ENCODE data around the gene CNOT2. TPM values are rescaled to one million over a fixed set of nuclear protein-coding genes. Genes with fewer than 3 reads are reported as not detected.

CNOT2 gene
- total RNA-seq, 2 experiments from 2014 or later = 121 to 123 TPM

GRCh38 chr12:70243510-70244371 is 508 bp downstream of the CNOT2 start:
- ChIA-PET CTCF (ENCODE audit: unreplicated experiment) (no interaction called here), POLR2A (interaction anchor here (0.8 to 1.9 kb wide), 3 partner anchors 14 to 113 kb away, joined by 3 to 6 read pairs (median 4); no protein-coding TSS in a partner anchor)

GRCh38 chr12:70244409-70244808 is 1.2 kb downstream of the CNOT2 start:
- intact Hi-C loops (cut with micrococcal nuclease; ENCODE audit: unreplicated experiment) = loop anchor here (2.0 to 10.0 kb wide), 3 partner anchors 16 to 657 kb away; partner anchors contain the start of gene CCT2
- H3K9me2 ChIP-seq (ENCODE audit: insufficient read depth, low read length) = no peaks in the 10 kb centered on the region
- peak; percentile 14 for DNase-seq (ENCODE audit: low spot score)
- ChIA-PET CTCF (ENCODE audit: unreplicated experiment) (no interaction called here), POLR2A (interaction anchor here (0.7 to 2.7 kb wide), 6 partner anchors 13 to 121 kb away, joined by 3 to 13 read pairs (median 4); partner anchors contain the start of gene KCNMB4)
- H3K27ac ChIP-seq (ENCODE audit: low read depth, low read length, poor library complexity, severe bottlenecking) = peak overlapping the region; percentile 98
- no peak overlapping the region for H2AFZ ChIP-seq (ENCODE audit: low read length)
- H3K4me2 ChIP-seq (ENCODE audit: low read length) = peak overlapping the region; percentile 79
- H3K79me2 ChIP-seq (ENCODE audit: insufficient read depth, low read depth, low read length) = peaks cover 92% of the 10 kb centered on the region
- peaks cover 76% of the 10 kb centered on the region for H3K36me3 ChIP-seq (ENCODE audit: insufficient read depth, low read length)
- H3K4me3 ChIP-seq (ENCODE audit: low read depth, low read length, poor library complexity, severe bottlenecking) = peak overlapping the region; percentile 98
- peaks cover 65% of the 10 kb centered on the region for H3K4me1 ChIP-seq (ENCODE audit: insufficient read depth, low read length, poor library complexity, severe bottlenecking)
- no peak for TF ChIP-seq EZH2phosphoT487 (IDR thresholded peaks at IDR 0.05; ENCODE audit: borderline replicate concordance, low read depth, low read length)
- TF ChIP-seq CTCF (conservative IDR thresholded peaks at IDR 0.05; ENCODE audit: low read length) = no peak
- H4K20me1 ChIP-seq (ENCODE audit: insufficient read depth, low read length) = peaks cover 40% of the 10 kb centered on the region
- no peaks in the 10 kb centered on the region for H3K9me3 ChIP-seq (ENCODE audit: low read length)
- BruUV-seq (replicated peaks) = TSS peak; percentile 52

More at GRCh38 chr12:70243510-70244371, 508 bp downstream of the CNOT2 start:
- intact Hi-C loops (cut with micrococcal nuclease; ENCODE audit: unreplicated experiment) = loop anchor here (1.0 to 10.0 kb wide), 5 partner anchors 17 to 656 kb away; partner anchors contain the start of genes CCT2 and KCNMB4
- H3K4me1 ChIP-seq (ENCODE audit: insufficient read depth, low read length, poor library complexity, severe bottlenecking) = peaks cover 62% of the 10 kb centered on the region
- H2AFZ ChIP-seq (ENCODE audit: low read length) = peak overlapping the region; percentile 77; the same call in 1 of the 2 replicates
- no peak for TF ChIP-seq EZH2phosphoT487 (IDR thresholded peaks at IDR 0.05; ENCODE audit: borderline replicate concordance, low read depth, low read length)
- TF ChIP-seq CTCF (conservative IDR thresholded peaks at IDR 0.05; ENCODE audit: low read length) = no peak
- no TSS peak for BruUV-seq (replicated peaks)
- peak; percentile 75 for DNase-seq (ENCODE audit: low spot score)
- no peaks in the 10 kb centered on the region for H3K9me3 ChIP-seq (ENCODE audit: low read length)
- peak overlapping the region; percentile 99 for H3K4me2 ChIP-seq (ENCODE audit: low read length)
- peaks cover 86% of the 10 kb centered on the region for H3K79me2 ChIP-seq (ENCODE audit: insufficient read depth, low read depth, low read length)
- peaks cover 38% of the 10 kb centered on the region for H4K20me1 ChIP-seq (ENCODE audit: insufficient read depth, low read length)
- peak overlapping the region; percentile 98 for H3K4me3 ChIP-seq (ENCODE audit: low read depth, low read length, poor library complexity, severe bottlenecking)
- peaks cover 76% of the 10 kb centered on the region for H3K36me3 ChIP-seq (ENCODE audit: insufficient read depth, low read length)
- H3K9me2 ChIP-seq (ENCODE audit: insufficient read depth, low read length) = no peaks in the 10 kb centered on the region
- H3K27ac ChIP-seq (ENCODE audit: low read depth, low read length, poor library complexity, severe bottlenecking) = peak overlapping the region; percentile 98

Measured in OCI-LY7 (cell line).